Ovary (tissue), 9 donors: ENCODE measurements around the gene TPK1. TPM values are rescaled to one million over a fixed set of nuclear protein-coding genes. Genes with fewer than 3 reads are reported as not detected.

ENCODE experiments used
- DNase-seq, 5 donors: peaks; one replicate each; pipeline ENCODE4 v3.0.0-alpha.2; 2019 to 2020
- H3K27ac ChIP-seq, 2 donors: fragments of 200-600 bp; one replicate each; pipeline versions ENCODE4 v1.5.1 to v1.8.0; 2019 to 2022
- H3K27me3 ChIP-seq: fragments of 200-600 bp; one replicate; pipeline ENCODE4 v1.8.0; 2022
- H3K36me3 ChIP-seq: fragments of 200-600 bp; sonication (generic); one replicate; pipeline ENCODE4 v1.5.1; 2019
- H3K4me1 ChIP-seq: one replicate; pipeline ENCODE4 v1.8.1; 2013; ENCODE audit warnings: mild to moderate bottlenecking, moderate library complexity; ENCODE audit not compliant: insufficient read depth
- H3K4me3 ChIP-seq: fragments of 200-600 bp; sonication (generic); one replicate; pipeline ENCODE4 v1.5.1; 2017
- H3K9me3 ChIP-seq, 2 donors: fragments of 200-600 bp in 1 of 2; sonication (generic) in 1 of 2; one replicate each; pipeline versions ENCODE4 v1.5.1 to v1.8.1; 2013 to 2019; ENCODE audit warnings: mild to moderate bottlenecking in 1 of 2, moderate library complexity in 1 of 2
- CTCF ChIP-seq, 3 donors: fragments of 450-650 bp in 2 of 3; fragments of 200-600 bp in 1 of 3; IDR thresholded peaks; one replicate each; pipeline versions ENCODE4 v1.5.1 to v1.8.0; 2016 to 2022; ENCODE audit warnings: antibody characterized with exemption in 3 of 3, mild to moderate bottlenecking in 1 of 3
- EP300 ChIP-seq: sonication (generic); formaldehyde crosslinking; IDR thresholded peaks from one replicate; pipeline ENCODE4 v1.6.1; 2017; ENCODE audit warnings: antibody characterized with exemption
- POLR2A ChIP-seq: fragments of 450-650 bp; IDR thresholded peaks from one replicate; pipeline ENCODE4 v1.6.1; 2017; ENCODE audit warnings: antibody characterized with exemption, mild to moderate bottlenecking, moderate library complexity
- WGBS, 3 donors: extraction: QIAGEN DNeasy Blood & Tissue Kit in 1 of 3; methylation state at CpG; one replicate each; pipeline versions ENCODE4 v1.1.5 to v1.1.7; 2013 to 2017; 5-methylcytosine and 5-hydroxymethylcytosine counted together
- intact Hi-C, 4 donors: fragments of 100-400 bp; cut with DNase I; formaldehyde crosslinking; loops; one replicate each; pipeline versions ENCODE4 v1.11.0 to v1.15.1; 2022 to 2023
- polyA plus RNA-seq, 2 donors: library from polyadenylated mRNA; stranded (reverse); fragments of 200-250 nt in 1 of 2; fragments of 350-450 nt in 1 of 2; fragmentation: Illumina TruSeq in 1 of 2; extraction: RNeasy Lipid Tissue Mini Kit (QIAGEN cat#74804) in 1 of 2; gene quantifications; one replicate each; pipeline ENCODE4 v1.2.3, GENCODE V29; 2013 to 2014
- total RNA-seq, 7 donors: library from RNA; depleted of rRNA in 2 of 7; stranded (reverse); fragments of >200 nt in 2 of 7; fragmentation: NEBNext Ultra II Directional in 3 of 7; extraction: Animal tissue kit (Norgen Biotek cat#: 25700) in 3 of 7; gene quantifications; one replicate each; pipeline versions ENCODE4 v1.1.0 to v1.2.4, GENCODE V29; 2016 to 2023
- donor health status: DM: no; HTN: no; CAD: no; lungs with moderate emphysema.
- donor health status: DM: no; HTN: no; CAD: no.
- donor health status: Bipolar disorder and iron deficiency.
- donor health status: DM: yes; HTN: yes; CAD: no.
- donor health status: DM: no; HTN: no; CAD: no.
- donor health status: DM: yes; HTN: yes; CAD: no.

Gene TPK1
- total and polyA plus RNA-seq, 9 donors: 3.2 to 13.1 (median 4.6) TPM

DNA sequence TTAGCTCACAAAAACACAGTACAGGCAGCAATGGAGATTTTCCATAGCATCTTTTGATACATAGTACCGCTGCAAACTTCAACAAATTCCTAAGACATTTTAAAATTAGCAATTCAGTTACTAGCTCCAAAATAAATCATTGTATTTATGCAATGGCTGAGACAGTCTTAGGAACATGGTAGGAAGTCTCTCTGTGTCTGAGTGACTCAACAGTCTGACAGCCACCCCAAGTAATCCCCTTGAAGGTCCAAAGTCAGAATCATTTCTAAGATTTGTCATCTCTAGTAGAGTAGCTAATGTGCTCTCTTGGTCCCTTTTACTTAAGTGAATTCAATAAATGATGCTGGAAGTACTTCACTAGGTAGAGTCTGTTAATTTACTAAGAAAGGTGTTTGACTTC is 338.6 kb downstream of the TPK1 start:
- no peaks in the 10 kb centered on the region for H3K9me3 ChIP-seq
- no peaks in the 10 kb centered on the region for H3K4me1 ChIP-seq
- TF ChIP-seq CTCF (IDR thresholded peaks at IDR 0.05): no peak
- TF ChIP-seq POLR2A: no peak
- TF ChIP-seq EP300: no peak
- no peaks in the 10 kb centered on the region for H3K36me3 ChIP-seq
- WGBS, 3 donors: 49 to 61% (median 55%) methylated on average over 1 of the region's 1 CpG
- intact Hi-C loops: no loop called here
- no peak overlapping the region for H3K27ac ChIP-seq
- no peak overlapping the region for H3K4me3 ChIP-seq
- no peaks in the 10 kb centered on the region for H3K27me3 ChIP-seq
- no peak for DNase-seq

GRCh38 chr7:144494355-144494754 is 341.5 kb downstream of the TPK1 start:
- Histone ChIP-seq H3K27ac (no peak overlapping the region), H3K4me3 (no peak overlapping the region), H3K27me3 (no peaks in the 10 kb centered on the region), H3K36me3 (no peaks in the 10 kb centered on the region), H3K4me1 (no peaks in the 10 kb centered on the region), H3K9me3 (no peaks in the 10 kb centered on the region)
- 38 to 77% (median 60%) methylated on average over 1 of the region's 1 CpG for WGBS, 3 donors
- no peak for TF ChIP-seq CTCF (IDR thresholded peaks at IDR 0.05)
- no peak for TF ChIP-seq EP300
- TF ChIP-seq POLR2A: no peak
- intact Hi-C loops: no loop called here
- no peak for DNase-seq

- no peak overlapping the region for H3K4me3 ChIP-seq
- intact Hi-C loops: no loop called here
- H3K27ac ChIP-seq: no peak overlapping the region
- TF ChIP-seq CTCF (IDR thresholded peaks at IDR 0.05) (no peak), POLR2A (no peak), EP300 (no peak)
- 70 to 78% (median 73%) methylated on average over 4 of the region's 4 CpGs for whole genome bisulfite sequencing, 3 donors
- no peaks in the 10 kb centered on the region for H3K4me1 ChIP-seq
- DNase-seq: no peak
- H3K36me3 ChIP-seq: no peaks in the 10 kb centered on the region
- no peaks in the 10 kb centered on the region for H3K9me3 ChIP-seq
- no peaks in the 10 kb centered on the region for H3K27me3 ChIP-seq
Measured at GRCh38 chr7:144489504-144489903, 346.3 kb downstream of the TPK1 start.

DNA sequence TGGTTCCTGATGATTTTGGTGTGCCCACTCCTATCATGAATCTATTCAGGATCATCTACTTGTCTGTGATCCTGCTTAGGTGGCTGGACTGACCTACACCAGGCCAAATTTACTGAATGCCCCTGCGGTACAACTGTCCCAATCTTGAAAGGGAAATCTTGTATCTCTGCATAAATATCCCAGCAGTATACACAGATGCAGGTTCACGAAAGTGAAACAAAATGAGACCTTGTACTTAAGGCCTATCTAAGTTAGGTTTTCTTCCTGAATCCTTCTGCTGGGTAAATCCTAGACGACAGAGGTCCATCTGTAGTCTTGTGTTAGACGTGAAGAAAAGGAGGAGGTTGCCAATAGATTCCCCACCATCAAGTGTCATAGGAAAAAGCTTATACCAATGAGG is 346.9 kb downstream of the TPK1 start:
- H3K9me3 ChIP-seq: no peaks in the 10 kb centered on the region
- no peaks in the 10 kb centered on the region for H3K4me1 ChIP-seq
- H3K4me3 ChIP-seq: no peak overlapping the region
- DNase-seq: no peak
- no peak overlapping the region for H3K27ac ChIP-seq
- TF ChIP-seq EP300 (no peak), POLR2A (no peak), CTCF (IDR thresholded peaks at IDR 0.05) (no peak)
- H3K27me3 ChIP-seq: no peaks in the 10 kb centered on the region
- no peaks in the 10 kb centered on the region for H3K36me3 ChIP-seq
- WGBS, 3 donors: 94 to 96% (median 95%) methylated on average over 4 of the region's 4 CpGs
- intact Hi-C loops: no loop called here

- WGBS, 3 donors: 45 to 54% (median 46%) methylated on average over 3 of the region's 3 CpGs
- no peak overlapping the region for H3K27ac ChIP-seq
- H3K9me3 ChIP-seq: no peaks in the 10 kb centered on the region
- DNase-seq: no peak
- H3K27me3 ChIP-seq: no peaks in the 10 kb centered on the region
- intact Hi-C loops: no loop called here
- TF ChIP-seq POLR2A (no peak), CTCF (IDR thresholded peaks at IDR 0.05) (no peak), EP300 (no peak)
- H3K4me1 ChIP-seq: no peaks in the 10 kb centered on the region
- no peaks in the 10 kb centered on the region for H3K36me3 ChIP-seq
- H3K4me3 ChIP-seq: no peak overlapping the region
Measured at GRCh38 chr7:144487901-144488300, 348.0 kb downstream of the TPK1 start.
